Stimulated activated CD4-positive, alpha-beta T cell treated with anti-CD3 and anti-CD28 coated beads, Interleukin-1b, Interleukin-23, amount 100 ng/mL, for 1 hour (primary cell): ENCODE results near the gene RASD1.

Experiments
- DNase-seq, 2 donors: peaks; one replicate each; pipeline ENCODE4 v3.0.0-alpha.2; 2020; ENCODE audit warnings: low read depth in 2 of 2

Gene RASD1

GRCh38 chr17:17527534-17527933 is 31.3 kb upstream of the RASD1 start:
- DNase-seq, result no peak

GRCh38 chr17:17526369-17526768 is 30.2 kb upstream of the RASD1 start:
- DNase-seq, result no peak

DNA sequence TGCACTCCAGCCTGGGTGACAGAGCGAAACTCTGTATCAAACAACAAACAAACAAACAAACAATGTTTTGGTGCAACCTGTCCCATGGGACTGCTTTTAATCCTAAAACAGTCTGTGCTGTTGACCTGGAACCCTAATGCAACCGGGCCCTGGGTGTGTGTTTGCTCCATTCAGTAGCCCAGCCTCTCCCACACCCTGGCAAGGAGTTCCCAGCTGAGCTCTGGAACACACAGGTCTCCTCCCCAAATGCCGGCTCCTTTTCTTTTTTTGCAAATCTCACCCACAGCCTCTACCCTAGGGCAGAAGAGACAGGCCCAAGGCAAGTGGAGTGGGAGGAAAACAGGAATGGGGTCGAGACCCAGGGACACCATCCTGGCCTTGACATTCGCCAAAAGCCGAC is 29.8 kb upstream of the RASD1 start:
- DNase-seq, result no peak

DNA sequence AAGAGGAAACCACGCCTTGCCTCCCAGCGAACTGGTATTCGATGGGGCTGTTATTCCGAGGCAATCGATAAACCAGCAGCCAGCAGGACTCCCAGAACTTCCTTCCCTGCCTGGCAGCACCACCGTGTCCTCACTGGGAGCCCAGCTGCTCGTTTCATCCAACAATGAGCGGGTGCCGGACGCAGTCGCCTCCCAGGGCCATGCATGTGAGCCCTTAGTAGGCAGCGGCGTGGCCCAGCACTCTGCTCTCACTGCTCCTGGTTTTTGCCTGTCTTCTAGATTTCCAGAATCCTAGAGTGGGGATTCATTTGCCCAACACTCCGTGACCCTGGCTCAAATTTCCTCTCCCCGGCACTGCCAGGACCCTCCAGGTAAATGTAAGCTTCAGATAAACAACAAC is 29.1 kb upstream of the RASD1 start:
- DNase-seq, result no peak

GRCh38 chr17:17523731-17524490 is 27.7 kb upstream of the RASD1 start:
- DNase-seq, result no peak

DNA sequence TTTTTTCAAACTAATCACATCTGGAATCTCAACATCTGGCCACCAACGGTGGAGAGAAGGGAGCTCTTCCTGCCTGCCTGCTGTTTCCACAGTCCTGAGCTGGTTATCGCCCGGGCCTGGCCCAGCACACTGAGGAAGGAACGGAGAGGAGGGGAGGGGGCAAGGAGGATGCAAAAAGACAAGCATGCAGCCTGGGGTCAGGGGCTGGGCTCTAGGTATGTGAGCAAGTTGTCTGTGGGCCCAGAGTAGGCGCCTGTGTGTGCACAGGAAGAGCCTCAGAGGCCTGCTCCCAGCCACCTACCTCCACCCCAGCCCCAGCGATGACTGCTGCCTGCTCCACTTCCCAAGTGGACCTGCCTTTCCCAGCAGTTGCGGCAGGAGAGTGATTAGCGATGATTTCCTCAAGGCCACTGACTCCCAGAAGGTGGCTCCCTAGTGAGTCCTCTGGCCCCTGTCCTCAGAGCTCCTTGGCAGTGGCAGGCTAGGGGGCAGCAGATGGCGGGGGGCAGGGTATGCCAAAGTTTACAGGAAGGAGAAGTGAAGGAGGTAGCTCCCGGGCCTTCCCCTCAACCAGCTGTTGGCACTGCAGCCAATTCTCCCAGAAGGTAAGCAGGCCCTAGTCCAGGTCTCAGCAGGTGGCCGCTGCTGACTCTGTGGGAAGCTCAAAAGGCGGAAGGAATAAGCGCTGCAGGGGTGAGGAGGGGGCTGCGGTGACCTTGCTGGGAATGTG is 27.0 kb upstream of the RASD1 start:
- DNase-seq, result no peak

GRCh38 chr17:17520599-17521232 is 24.5 kb upstream of the RASD1 start:
- no peak for DNase-seq

GRCh38 chr17:17519886-17520285 is 23.7 kb upstream of the RASD1 start:
- DNase-seq, result no peak

- no peak for DNase-seq
Observed at GRCh38 chr17:17518951-17519350, 22.8 kb upstream of the RASD1 start.

GRCh38 chr17:17518014-17518413 is 21.8 kb upstream of the RASD1 start:
- DNase-seq, result no peak

DNA sequence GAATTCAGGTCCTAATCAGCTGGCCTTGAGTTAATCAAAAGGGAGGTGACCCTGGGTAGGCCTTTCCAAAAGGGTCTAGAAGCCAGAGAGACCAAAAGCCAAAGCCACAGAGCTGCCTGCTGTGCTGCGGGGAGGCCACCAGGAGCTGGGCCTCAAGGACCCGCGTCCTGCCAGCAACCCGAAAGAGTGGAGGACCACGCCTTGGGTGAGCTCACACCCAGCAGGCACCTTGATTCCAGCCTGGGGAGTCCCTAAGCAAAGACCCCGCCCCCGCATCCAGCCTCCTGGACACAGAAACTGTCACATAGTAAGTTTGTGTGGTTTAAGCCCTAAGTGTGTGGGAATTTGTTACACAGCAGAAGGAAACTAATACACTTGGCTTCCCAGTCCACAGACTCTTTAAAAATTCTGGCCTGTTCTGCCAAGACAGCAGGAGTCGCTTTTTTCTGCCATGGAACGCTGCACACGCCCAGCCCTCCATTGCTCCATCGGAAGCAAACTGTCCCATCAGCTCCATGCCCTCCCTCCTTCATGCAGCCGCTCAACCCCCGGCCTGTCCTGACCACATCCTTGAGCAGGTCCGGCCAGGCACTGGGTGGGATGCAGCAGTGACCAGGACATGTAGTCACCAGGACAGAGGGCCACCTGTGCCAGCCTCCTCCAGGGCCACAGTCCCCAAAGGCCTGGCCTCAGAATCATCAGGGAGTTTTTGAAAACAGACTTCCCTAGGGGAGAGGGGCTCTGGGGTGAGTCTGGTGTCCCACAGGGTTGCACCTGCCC is 20.9 kb upstream of the RASD1 start:
- DNase-seq, result no peak

GRCh38 chr17:17515934-17516930 is 20.0 kb upstream of the RASD1 start:
- no peak for DNase-seq

GRCh38 chr17:17514993-17515933 is 19.1 kb upstream of the RASD1 start:
- no peak for DNase-seq

- DNase-seq, result no peak
Observed at GRCh38 chr17:17514361-17514992, 18.3 kb upstream of the RASD1 start.

DNA sequence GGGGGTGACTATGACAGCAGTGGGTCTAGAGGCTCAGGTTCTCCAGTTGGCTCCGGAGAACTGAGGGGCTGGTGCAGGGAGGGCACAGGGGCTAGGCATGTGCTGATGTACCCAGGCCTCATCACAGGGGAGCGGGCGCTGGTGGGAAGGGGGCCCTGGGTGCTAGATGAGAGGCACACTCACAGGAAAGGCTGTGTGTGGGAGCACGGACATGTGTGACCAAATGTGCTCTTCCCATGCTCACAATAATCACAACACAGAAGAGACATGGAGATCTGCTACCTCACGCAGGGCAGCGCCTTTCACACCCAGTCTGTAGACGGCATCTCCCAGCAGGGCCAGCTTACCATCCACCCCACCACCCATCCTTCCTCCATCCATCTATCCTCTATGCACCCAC is 17.4 kb upstream of the RASD1 start:
- no peak for DNase-seq

DNA sequence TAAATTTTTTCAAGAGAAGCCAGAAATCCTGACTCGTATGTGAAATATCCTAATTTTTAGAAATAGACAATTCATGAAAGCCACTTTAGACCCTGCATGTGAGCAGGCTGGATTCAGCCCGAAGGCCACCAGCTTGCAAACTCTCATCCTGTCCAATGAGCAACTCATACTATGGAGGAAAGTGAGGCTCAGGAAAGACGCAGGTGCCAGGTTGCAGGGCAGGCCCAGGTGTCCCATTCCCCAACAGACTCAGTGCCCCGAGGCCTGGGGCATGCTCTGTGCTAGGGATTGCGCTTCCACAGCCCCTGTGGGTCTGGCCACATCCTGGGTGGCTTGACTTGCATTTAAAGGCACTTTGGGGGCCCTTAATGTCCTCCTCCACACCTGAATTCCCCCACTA is 16.7 kb upstream of the RASD1 start:
- no peak for DNase-seq

DNA sequence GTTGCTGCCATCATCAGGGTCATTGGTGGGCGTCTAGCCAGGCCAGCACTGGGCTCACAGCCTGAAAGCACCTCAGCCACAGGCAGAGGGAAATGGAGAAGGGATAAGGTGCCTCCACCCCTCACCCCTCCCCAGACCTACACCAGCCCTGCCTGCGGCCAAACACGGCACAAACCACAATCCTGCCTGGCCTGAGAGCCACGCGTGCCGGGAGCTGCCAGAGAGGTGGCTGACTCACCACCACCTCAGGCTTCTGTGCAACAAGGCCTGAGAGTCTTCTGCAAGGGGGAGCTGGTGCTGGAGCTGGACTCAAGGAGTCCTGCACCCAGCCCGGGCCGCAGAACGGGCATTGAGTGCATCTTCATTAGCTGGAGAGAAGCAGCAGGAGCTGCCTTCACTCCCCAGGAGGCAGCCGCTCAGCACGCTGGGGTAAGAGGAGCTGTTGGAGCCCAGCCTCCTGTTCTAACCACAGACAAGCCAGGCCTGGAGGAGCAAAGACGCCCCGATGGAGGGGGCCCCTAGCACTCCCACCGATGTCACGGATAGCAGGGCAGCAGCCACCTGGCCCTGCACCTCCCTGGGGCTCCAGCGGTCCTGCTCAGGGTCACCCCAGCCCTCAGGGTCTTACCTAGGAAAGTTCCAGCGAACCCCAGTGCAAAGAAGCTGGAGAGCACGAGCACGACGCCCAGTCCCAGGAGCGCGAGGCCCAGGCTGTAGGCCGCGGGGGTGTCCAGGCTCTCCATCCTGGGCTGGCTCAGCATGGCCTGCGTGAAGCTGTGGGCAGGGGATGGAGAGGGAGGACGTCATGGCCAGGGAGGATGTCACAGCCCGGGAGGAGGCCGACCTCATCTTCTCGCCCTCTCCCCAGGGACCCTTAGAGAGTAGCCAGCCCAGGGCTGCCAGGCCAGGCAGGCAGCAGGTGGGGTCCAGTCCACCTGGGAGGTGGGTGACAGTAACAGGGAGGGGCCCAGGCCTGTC is 16.0 kb upstream of the RASD1 start:
- DNase-seq, result no peak

DNA sequence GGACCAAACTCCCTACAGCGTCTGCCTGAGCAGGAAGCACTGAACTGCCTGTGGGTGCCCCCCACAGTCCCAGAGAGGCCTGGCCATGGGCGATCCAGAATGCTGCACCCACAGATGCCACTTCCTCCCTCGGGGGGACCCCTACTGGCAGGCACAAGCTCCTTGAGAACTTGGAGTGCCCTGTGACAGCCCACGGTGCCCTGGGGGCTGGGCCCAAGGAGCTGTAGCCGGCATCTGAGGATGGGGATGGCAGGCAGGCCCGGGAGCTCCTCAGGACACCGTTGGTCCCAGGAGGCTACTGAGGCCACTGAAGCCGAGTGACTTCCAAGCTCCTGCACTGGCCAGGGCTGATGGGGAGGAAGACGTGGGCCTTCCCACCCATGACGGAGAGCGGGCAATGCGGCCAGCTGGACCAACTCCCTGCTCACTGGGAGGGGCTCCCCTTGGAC is 15.1 kb upstream of the RASD1 start:
- no peak for DNase-seq
